SK-N-MC (cell line): ENCODE results near the gene MARK2.

Experiments
- EZH2 ChIP-seq: fragments of 200-600 bp; sonication (generic); IDR thresholded peaks from one replicate; pipeline ENCODE4 v1.6.1; 2017; ENCODE audit warnings: antibody characterized with exemption
- POLR2AphosphoS5 ChIP-seq: IDR thresholded peaks from 2 replicates; pipeline ENCODE4 v1.6.1; 2012; ENCODE audit warnings: mild to moderate bottlenecking, low read depth, low read length, borderline replicate concordance

DNA sequence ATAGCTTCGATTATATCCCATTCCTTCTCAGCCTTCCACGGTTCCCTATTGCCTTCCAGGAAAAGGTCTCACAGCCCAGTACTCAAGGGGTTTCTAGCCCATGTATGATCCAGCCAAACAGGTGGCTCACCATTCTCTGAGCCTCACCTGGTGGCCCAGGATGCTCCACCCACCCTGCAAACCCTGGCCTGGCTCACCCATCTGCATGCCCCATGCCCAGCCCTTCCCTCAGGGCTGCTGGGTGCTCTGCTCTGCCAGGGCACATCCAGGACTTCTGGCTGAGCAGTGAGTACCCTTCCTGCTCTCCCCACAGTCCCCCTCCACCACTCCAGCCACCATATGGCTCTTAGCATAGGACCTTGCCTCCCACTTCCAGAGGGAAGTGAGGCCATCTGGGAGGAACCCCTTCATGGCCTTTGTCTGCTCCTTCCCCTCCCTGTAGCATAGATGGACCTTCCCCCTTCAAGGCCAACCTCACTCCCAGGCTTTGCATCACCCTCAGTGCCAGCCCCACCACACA lies 83.8 kb downstream of the MARK2 start:
- TF ChIP-seq POLR2AphosphoS5 (no peak), EZH2 (no peak)
